HG03175 (cell line): ENCODE measurements around the gene TBL3.
A peak's percentile ranks its signal among the peaks of the same experiment; 100 is the strongest.
"Not testable (repeated sequence)": the region's sequence is repeated elsewhere in the genome, so short reads cannot be mapped to it uniquely, and the experiment has no call there.

Source experiments
- ATAC-seq: cut with Tn5 transposase; IDR thresholded peaks from one replicate; pipeline ENCODE4 v1.9.1; 2021; ENCODE audit warnings: mild to moderate bottlenecking, moderate library complexity; ENCODE audit not compliant: unreplicated experiment

Gene TBL3

GRCh38 chr16:1942810-1943726 lies 28.8 kb upstream of the TBL3 start, which contains the start of gene MSRB1:
TSS of gene MSRB1 (minus strand) at chr16:1943199. CDS start at chr16:1943156, 43 bp downstream.
- peak; percentile 94 for ATAC-seq

- ATAC-seq, result no peak
Measured at GRCh38 chr16:1944612-1945199, 27.1 kb upstream of the TBL3 start.

- ATAC-seq, result no peak
Measured at GRCh38 chr16:1945559-1946391, 26.1 kb upstream of the TBL3 start.

GRCh38 chr16:1946495-1947368 lies 25.1 kb upstream of the TBL3 start:
- no peak for ATAC-seq

GRCh38 chr16:1947369-1947670 lies 24.5 kb upstream of the TBL3 start:
- no peak for ATAC-seq

GRCh38 chr16:1949507-1949906 lies 22.3 kb upstream of the TBL3 start:
- no peak for ATAC-seq

- no peak for ATAC-seq
Measured at GRCh38 chr16:1950047-1950446, 21.8 kb upstream of the TBL3 start.

- ATAC-seq, result no peak
Measured at GRCh38 chr16:1950559-1950958, 21.3 kb upstream of the TBL3 start.

- no peak for ATAC-seq
Measured at GRCh38 chr16:1953734-1954133, 18.1 kb upstream of the TBL3 start.

GRCh38 chr16:1957434-1958142 lies 14.3 kb upstream of the TBL3 start:
- not testable (repeated sequence) for ATAC-seq

GRCh38 chr16:1958143-1958491 lies 13.7 kb upstream of the TBL3 start:
- not testable (repeated sequence) for ATAC-seq

- ATAC-seq, result peak; percentile 11
Measured at GRCh38 chr16:1958715-1959268, 13.1 kb upstream of the TBL3 start.

GRCh38 chr16:1959269-1960039 lies 12.4 kb upstream of the TBL3 start, which contains the start of gene NDUFB10:
TSS of gene NDUFB10 (plus strand) at chr16:1959538. CDS start at chr16:1959625, 87 bp downstream.
- ATAC-seq, result peak; percentile 75

- ATAC-seq, result no peak
Measured at GRCh38 chr16:1960665-1961630, 10.9 kb upstream of the TBL3 start.

- no peak for ATAC-seq
Measured at GRCh38 chr16:1961651-1962067, 10.2 kb upstream of the TBL3 start.

- not testable (repeated sequence) for ATAC-seq
Measured at GRCh38 chr16:1962161-1963153, 9.4 kb upstream of the TBL3 start.
